Muscle of leg (tissue), 11 donors: Measurements from ENCODE around the gene ADGRG1. TPM values are rescaled to one million over a fixed set of nuclear protein-coding genes. Genes with fewer than 3 reads are reported as not detected.
A peak's percentile ranks its signal among the peaks of the same experiment; 100 is the strongest.

Source experiments
- DNase-seq: peaks from one replicate; pipeline ENCODE4 v3.0.0; 2013
- H3K27ac ChIP-seq: one replicate; pipeline ENCODE4 v1.5.1; 2013; ENCODE audit warnings: mild to moderate bottlenecking, low read length, control low read depth
- H3K27me3 ChIP-seq: one replicate; pipeline ENCODE4 v1.6.1; 2013; ENCODE audit warnings: low read length; ENCODE audit not compliant: control insufficient read depth, insufficient read depth
- H3K36me3 ChIP-seq: one replicate; pipeline ENCODE4 v1.6.1; 2013; ENCODE audit warnings: low read length; ENCODE audit not compliant: control insufficient read depth, insufficient read depth
- H3K4me1 ChIP-seq: one replicate; pipeline ENCODE4 v1.6.1; 2013; ENCODE audit warnings: low read length; ENCODE audit not compliant: control insufficient read depth, insufficient read depth
- H3K4me3 ChIP-seq: one replicate; pipeline ENCODE4 v1.5.1; 2013; ENCODE audit warnings: low read length, control low read depth
- H3K9me3 ChIP-seq: replicated peaks from 2 replicates; pipeline ENCODE4 v1.6.1; 2013; ENCODE audit warnings: low read depth, low read length; ENCODE audit not compliant: control insufficient read depth
- WGBS: methylation state at CpG from one replicate; pipeline ENCODE4 v1.1.5; 2013; ENCODE audit warnings: missing lambda C conversion rate; ENCODE audit not compliant: insufficient coverage; 5-methylcytosine and 5-hydroxymethylcytosine counted together
- polyA plus RNA-seq, 8 donors: library from polyadenylated mRNA; unstranded; fragments of 120-200 nt; gene quantifications; one replicate each; pipeline versions ENCODE4 v1.2.1 to v1.2.3, GENCODE V29; 2013; ENCODE audit warnings: inconsistent platforms in 1 of 8, low replicate concordance in 1 of 8; ENCODE audit not compliant: insufficient read length in 8 of 8, insufficient read depth in 1 of 8
- total RNA-seq: library from RNA; stranded (reverse); fragments of 120-200 nt; gene quantifications from one replicate; pipeline ENCODE4 v1.2.4, GENCODE V29; 2013

The ADGRG1 gene
- total and polyA plus RNA-seq, 9 donors = 1.9 to 13.0 (median 5.5) TPM

- Histone ChIP-seq H3K36me3 (no peaks in the 10 kb centered on the region), H3K9me3 (no peaks in the 10 kb centered on the region), H3K4me3 (no peak overlapping the region), H3K27ac (no peak overlapping the region), H3K27me3 (peaks cover 3% of the 10 kb centered on the region), H3K4me1 (peaks cover under 1% of the 10 kb centered on the region)
- no peak for DNase-seq
- WGBS = 59% methylated on average over 15 of the region's 19 CpGs
Observed at GRCh38 chr16:57658878-57659674, 30.6 kb downstream of the ADGRG1 start.

- no peak overlapping the region for H3K4me3 ChIP-seq
- no peaks in the 10 kb centered on the region for H3K36me3 ChIP-seq
- no peaks in the 10 kb centered on the region for H3K9me3 ChIP-seq
- no peaks in the 10 kb centered on the region for H3K27me3 ChIP-seq
- H3K4me1 ChIP-seq = peaks cover 1% of the 10 kb centered on the region
- H3K27ac ChIP-seq = no peak overlapping the region
- DNase-seq = no peak
- 94% methylated on average over 5 of the region's 11 CpGs for WGBS
Observed at GRCh38 chr16:57660715-57661463, 32.5 kb downstream of the ADGRG1 start.

GRCh38 chr16:57661510-57661909 is 33.1 kb downstream of the ADGRG1 start:
- DNase-seq = no peak
- H3K9me3 ChIP-seq = no peaks in the 10 kb centered on the region
- H3K4me1 ChIP-seq = peaks cover 7% of the 10 kb centered on the region
- WGBS = 93% methylated on average over 6 of the region's 7 CpGs
- no peak overlapping the region for H3K27ac ChIP-seq
- no peaks in the 10 kb centered on the region for H3K36me3 ChIP-seq
- no peak overlapping the region for H3K4me3 ChIP-seq
- no peaks in the 10 kb centered on the region for H3K27me3 ChIP-seq

- no peak for DNase-seq
- no peak overlapping the region for H3K4me3 ChIP-seq
- no peaks in the 10 kb centered on the region for H3K36me3 ChIP-seq
- no peaks in the 10 kb centered on the region for H3K27me3 ChIP-seq
- no peak overlapping the region for H3K27ac ChIP-seq
- H3K4me1 ChIP-seq = peaks cover 14% of the 10 kb centered on the region
- no peaks in the 10 kb centered on the region for H3K9me3 ChIP-seq
- WGBS = 79% methylated on average over 17 of the region's 20 CpGs
Observed at GRCh38 chr16:57661936-57662906, 33.8 kb downstream of the ADGRG1 start.

- no peak overlapping the region for H3K27ac ChIP-seq
- H3K4me3 ChIP-seq = no peak overlapping the region
- H3K4me1 ChIP-seq = peaks cover 16% of the 10 kb centered on the region
- DNase-seq = no peak
- no peaks in the 10 kb centered on the region for H3K36me3 ChIP-seq
- H3K9me3 ChIP-seq = no peaks in the 10 kb centered on the region
- H3K27me3 ChIP-seq = no peaks in the 10 kb centered on the region
- WGBS = 85% methylated on average over 21 of the region's 21 CpGs
Observed at GRCh38 chr16:57663436-57663835, 35.0 kb downstream of the ADGRG1 start.

GRCh38 chr16:57663917-57664661 is 35.7 kb downstream of the ADGRG1 start:
- DNase-seq = no peak
- 76% methylated on average over 9 of the region's 15 CpGs for WGBS
- Histone ChIP-seq H3K4me3 (no peak overlapping the region), H3K9me3 (no peaks in the 10 kb centered on the region), H3K4me1 (peaks cover 16% of the 10 kb centered on the region), H3K36me3 (no peaks in the 10 kb centered on the region), H3K27ac (no peak overlapping the region), H3K27me3 (no peaks in the 10 kb centered on the region)

- Histone ChIP-seq H3K9me3 (no peaks in the 10 kb centered on the region), H3K27me3 (no peaks in the 10 kb centered on the region), H3K4me3 (no peak overlapping the region), H3K4me1 (peaks cover 16% of the 10 kb centered on the region), H3K36me3 (no peaks in the 10 kb centered on the region), H3K27ac (no peak overlapping the region)
- WGBS = 83% methylated on average over 2 of the region's 6 CpGs
- no peak for DNase-seq
Observed at GRCh38 chr16:57664662-57665025, 36.2 kb downstream of the ADGRG1 start.

- WGBS = no CpG with 5 or more reads among the region's 4 CpGs
- no peak overlapping the region for H3K4me3 ChIP-seq
- DNase-seq = no peak
- no peaks in the 10 kb centered on the region for H3K27me3 ChIP-seq
- no peaks in the 10 kb centered on the region for H3K36me3 ChIP-seq
- H3K4me1 ChIP-seq = peaks cover 16% of the 10 kb centered on the region
- H3K9me3 ChIP-seq = no peaks in the 10 kb centered on the region
- H3K27ac ChIP-seq = no peak overlapping the region
Observed at GRCh38 chr16:57665541-57665940, 37.1 kb downstream of the ADGRG1 start.

- H3K27ac ChIP-seq = no peak overlapping the region
- peaks cover 16% of the 10 kb centered on the region for H3K4me1 ChIP-seq
- DNase-seq = peak; percentile 74
- H3K4me3 ChIP-seq = no peak overlapping the region
- H3K36me3 ChIP-seq = no peaks in the 10 kb centered on the region
- no peaks in the 10 kb centered on the region for H3K27me3 ChIP-seq
- H3K9me3 ChIP-seq = no peaks in the 10 kb centered on the region
- WGBS = 60% methylated on average over 7 of the region's 11 CpGs
Observed at GRCh38 chr16:57666353-57667047, 38.1 kb downstream of the ADGRG1 start.
